ENCODE measurements around the gene BPIFB6.

GRCh38 chr20:32997431-32997830 lies 34.0 kb upstream of the BPIFB6 start:
- no peak for TF ChIP-seq CHD1 (IDR thresholded peaks at IDR 0.05; ENCODE audit: low read depth, low read length)
- TF ChIP-seq CTCF (conservative IDR thresholded peaks at IDR 0.05; ENCODE audit: low read depth, low read length) = no peak
- no peak for TF ChIP-seq POLR2A (IDR thresholded peaks at IDR 0.05; ENCODE audit: low read depth, low read length)
- 0 out of 2 replicates have a peak, but pooled peaks have one; percentile 1 for TF ChIP-seq CEBPB (IDR thresholded peaks at IDR 0.05; ENCODE audit: low read depth, low read length)
- TF ChIP-seq MXI1 (IDR thresholded peaks at IDR 0.05; ENCODE audit: borderline replicate concordance, low read depth, low read length) = no peak

Data from IMR-90 (cell line).